Measurements from ENCODE around the gene GIPC1.

GIPC1 gene

GRCh38 chr19:14432791-14433553 lies 63.0 kb downstream of the GIPC1 start, which contains the start of gene PKN1:
TSS of gene PKN1 (plus strand) at chr19:14433306. CDS start at chr19:14433522, 216 bp downstream.
- DNase-seq = peak; percentile 39

GRCh38 chr19:14430712-14431111 lies 65.2 kb downstream of the GIPC1 start:
- DNase-seq = no peak

- DNase-seq = no peak
Measured at GRCh38 chr19:14428882-14429416, 67.0 kb downstream of the GIPC1 start.

Data from activated effector memory CD4-positive, alpha-beta T cell treated with Interleukin-2 at 50 U/mL for 16 hours (primary cell).